Measurements from ENCODE around the gene PLA2G4F. TPM values are rescaled to one million over a fixed set of nuclear protein-coding genes. Genes with fewer than 3 reads are reported as not detected.

Gene PLA2G4F
- total RNA-seq, 4 donors from 2014 or later, result 7.4 to 45.2 (median 36.6) TPM

DNA sequence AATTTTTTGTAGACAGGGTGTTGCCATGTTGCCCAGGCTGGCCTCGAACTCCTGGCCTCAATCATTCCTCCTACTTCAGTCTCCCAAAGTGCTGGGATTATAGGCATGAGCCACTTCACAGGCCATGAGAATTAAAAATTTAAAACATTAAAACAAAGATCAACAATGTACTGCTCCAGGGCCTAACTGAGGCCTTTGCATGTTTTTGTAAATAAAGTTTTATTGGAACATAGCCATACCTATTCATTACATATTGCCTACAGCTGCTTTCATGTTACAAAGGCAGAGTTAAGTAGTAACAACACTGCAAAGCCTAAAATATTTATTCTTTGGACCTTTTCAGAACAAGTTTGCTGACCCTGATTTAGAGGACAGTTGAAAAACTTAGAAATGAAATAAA lies 42.1 kb upstream of the PLA2G4F start:
- H3K9me3 ChIP-seq, result no peaks in the 10 kb centered on the region
- no peak for DNase-seq
- H3K36me3 ChIP-seq, result peaks cover 0 to 38% (median 0%) of the 10 kb centered on the region in 3 donors
- no peak overlapping the region for H3K27ac ChIP-seq
- peaks cover 0 to 4% (median 0%) of the 10 kb centered on the region in 4 donors for H3K4me1 ChIP-seq
- H3K27me3 ChIP-seq, result no peaks in the 10 kb centered on the region
- TF ChIP-seq, protein P1, sequence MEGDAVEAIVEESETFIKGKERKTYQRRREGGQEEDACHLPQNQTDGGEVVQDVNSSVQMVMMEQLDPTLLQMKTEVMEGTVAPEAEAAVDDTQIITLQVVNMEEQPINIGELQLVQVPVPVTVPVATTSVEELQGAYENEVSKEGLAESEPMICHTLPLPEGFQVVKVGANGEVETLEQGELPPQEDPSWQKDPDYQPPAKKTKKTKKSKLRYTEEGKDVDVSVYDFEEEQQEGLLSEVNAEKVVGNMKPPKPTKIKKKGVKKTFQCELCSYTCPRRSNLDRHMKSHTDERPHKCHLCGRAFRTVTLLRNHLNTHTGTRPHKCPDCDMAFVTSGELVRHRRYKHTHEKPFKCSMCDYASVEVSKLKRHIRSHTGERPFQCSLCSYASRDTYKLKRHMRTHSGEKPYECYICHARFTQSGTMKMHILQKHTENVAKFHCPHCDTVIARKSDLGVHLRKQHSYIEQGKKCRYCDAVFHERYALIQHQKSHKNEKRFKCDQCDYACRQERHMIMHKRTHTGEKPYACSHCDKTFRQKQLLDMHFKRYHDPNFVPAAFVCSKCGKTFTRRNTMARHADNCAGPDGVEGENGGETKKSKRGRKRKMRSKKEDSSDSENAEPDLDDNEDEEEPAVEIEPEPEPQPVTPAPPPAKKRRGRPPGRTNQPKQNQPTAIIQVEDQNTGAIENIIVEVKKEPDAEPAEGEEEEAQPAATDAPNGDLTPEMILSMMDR (IDR thresholded peaks at IDR 0.05), result no peak
- TF ChIP-seq POLR2A (IDR thresholded peaks at IDR 0.05), result no peak
- no peak overlapping the region for H3K4me3 ChIP-seq

DNA sequence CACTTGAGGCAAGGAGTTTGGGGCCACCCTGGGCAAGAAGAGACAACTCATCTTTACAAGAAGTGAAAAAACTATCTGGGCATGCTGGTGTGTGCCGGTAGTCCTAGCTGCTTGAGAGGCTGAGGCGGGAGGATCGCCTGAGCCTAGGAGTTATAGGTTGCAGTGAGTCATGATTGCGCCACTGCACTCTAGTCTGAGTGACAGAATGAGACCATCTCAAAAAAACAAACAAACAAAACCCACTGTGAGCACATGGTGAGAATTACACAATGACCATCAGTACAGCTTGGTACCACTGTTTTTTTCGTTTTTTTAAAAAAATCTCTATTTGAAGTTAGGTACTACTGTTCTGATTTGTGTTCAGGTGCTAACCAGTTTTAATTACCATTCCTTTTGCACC lies 38.1 kb upstream of the PLA2G4F start:
- TF ChIP-seq, protein P1 (IDR thresholded peaks at IDR 0.05), result no peak
- no peak for TF ChIP-seq POLR2A (IDR thresholded peaks at IDR 0.05)
- peaks cover 0 to 4% (median 0%) of the 10 kb centered on the region in 4 donors for H3K4me1 ChIP-seq
- peaks cover 0 to 52% (median 0%) of the 10 kb centered on the region in 3 donors for H3K36me3 ChIP-seq
- no peaks in the 10 kb centered on the region for H3K27me3 ChIP-seq
- peak in 1 of 3 donors; percentile 53 for DNase-seq
- no peaks in the 10 kb centered on the region for H3K9me3 ChIP-seq
- H3K4me3 ChIP-seq, result no peak overlapping the region
- no peak overlapping the region for H3K27ac ChIP-seq

DNA sequence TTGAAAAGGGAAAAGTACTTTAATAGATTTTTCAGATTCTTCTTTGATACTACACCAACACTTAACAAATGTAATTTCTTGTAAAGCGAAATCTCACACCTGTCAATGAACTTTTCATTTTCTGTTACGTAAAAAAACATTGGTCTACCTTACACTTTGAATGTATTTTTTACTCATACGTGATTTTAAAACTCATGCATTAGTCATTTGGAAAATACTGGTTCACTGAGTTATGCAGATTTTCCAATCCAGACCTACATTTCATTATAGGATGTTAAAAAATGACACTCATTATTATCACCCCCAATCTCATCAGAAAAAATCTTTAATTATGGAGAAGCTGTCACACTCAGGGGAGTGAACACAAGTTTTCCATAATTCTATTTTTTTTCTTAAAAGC lies 36.9 kb upstream of the PLA2G4F start:
- TF ChIP-seq, protein P1 (IDR thresholded peaks at IDR 0.05), result no peak
- TF ChIP-seq POLR2A (IDR thresholded peaks at IDR 0.05), result no peak
- no peak overlapping the region for H3K27ac ChIP-seq
- no peaks in the 10 kb centered on the region for H3K9me3 ChIP-seq
- H3K4me3 ChIP-seq, result no peak overlapping the region
- peaks cover 0 to 53% (median 0%) of the 10 kb centered on the region in 3 donors for H3K36me3 ChIP-seq
- no peak for DNase-seq
- H3K4me1 ChIP-seq, result peaks cover 0 to 4% (median 0%) of the 10 kb centered on the region in 4 donors
- no peaks in the 10 kb centered on the region for H3K27me3 ChIP-seq

DNA sequence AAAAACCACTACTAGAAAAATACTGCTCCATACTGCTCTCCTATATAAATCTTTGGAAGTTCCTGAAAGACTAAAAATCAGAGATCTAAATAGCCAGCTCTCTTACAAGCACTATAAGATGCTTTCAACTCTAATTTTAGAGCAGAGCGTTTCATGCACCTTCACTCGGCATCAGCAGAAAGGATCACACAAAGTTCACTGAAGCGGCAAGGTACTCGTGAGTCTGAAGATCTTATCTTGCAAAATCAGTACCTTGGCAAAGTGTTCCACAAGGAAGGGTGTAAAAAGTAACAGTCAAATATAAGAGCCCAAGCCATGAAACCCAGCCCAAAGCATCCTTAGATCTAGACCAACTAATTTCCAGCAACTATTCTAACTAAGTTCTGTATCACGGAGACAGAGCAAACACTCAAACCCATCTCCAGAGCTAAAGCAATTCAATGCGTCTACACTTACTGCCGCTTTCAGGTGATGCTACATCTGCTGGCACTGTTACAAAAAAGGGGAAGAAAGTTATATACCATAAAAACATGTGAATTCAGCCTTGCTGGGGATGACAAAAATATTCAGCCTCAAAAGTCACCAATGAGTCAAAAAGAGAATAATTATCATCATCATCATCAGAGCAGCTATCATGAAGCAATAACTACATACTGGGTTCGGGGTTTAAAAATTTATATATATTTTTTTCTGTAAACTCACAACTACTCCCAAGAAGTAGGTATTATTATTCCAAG lies 35.3 kb upstream of the PLA2G4F start:
- no peaks in the 10 kb centered on the region for H3K27me3 ChIP-seq
- peaks cover 0 to 4% (median 0%) of the 10 kb centered on the region in 4 donors for H3K4me1 ChIP-seq
- TF ChIP-seq, protein P1 (IDR thresholded peaks at IDR 0.05), result no peak
- no peak for TF ChIP-seq POLR2A (IDR thresholded peaks at IDR 0.05)
- H3K36me3 ChIP-seq, result peaks cover 0 to 56% (median 0%) of the 10 kb centered on the region in 3 donors
- no peaks in the 10 kb centered on the region for H3K9me3 ChIP-seq
- H3K27ac ChIP-seq, result no peak overlapping the region
- H3K4me3 ChIP-seq, result no peak overlapping the region
- DNase-seq, result no peak

DNA sequence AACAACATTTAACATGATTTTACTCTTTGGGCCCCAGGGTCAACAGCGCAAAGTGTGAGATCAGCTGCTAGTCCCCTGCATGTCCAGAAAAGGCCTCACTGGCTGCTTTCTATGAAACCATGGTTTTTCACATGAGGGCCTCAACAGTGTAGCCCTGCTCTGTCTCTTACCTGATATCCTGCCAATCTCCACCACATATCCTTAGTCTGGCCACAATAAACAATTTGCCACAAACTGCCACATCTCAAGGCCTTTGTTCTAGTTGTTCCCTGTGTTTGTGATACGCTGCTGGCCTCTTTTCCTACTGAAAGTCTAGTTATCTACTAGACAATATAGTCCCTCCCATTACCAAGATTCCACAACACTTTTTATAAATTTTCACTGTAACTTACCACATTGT lies 33.9 kb upstream of the PLA2G4F start:
- H3K27me3 ChIP-seq, result no peaks in the 10 kb centered on the region
- peaks cover 0 to 4% (median 0%) of the 10 kb centered on the region in 4 donors for H3K4me1 ChIP-seq
- H3K36me3 ChIP-seq, result peaks cover 0 to 69% (median 0%) of the 10 kb centered on the region in 3 donors
- no peak overlapping the region for H3K27ac ChIP-seq
- H3K9me3 ChIP-seq, result no peaks in the 10 kb centered on the region
- no peak for DNase-seq
- TF ChIP-seq POLR2A (IDR thresholded peaks at IDR 0.05), result no peak
- TF ChIP-seq, protein P1 (IDR thresholded peaks at IDR 0.05), result no peak
- H3K4me3 ChIP-seq, result no peak overlapping the region
